HepG2 (cell line): ENCODE measurements around the gene ICAM2. TPM values are rescaled to one million over a fixed set of nuclear protein-coding genes. Genes with fewer than 3 reads are reported as not detected.

ENCODE experiments used
- ATF3 ChIP-seq: sonication (generic); formaldehyde crosslinking; IDR thresholded peaks from 2 replicates; pipeline ENCODE4 v1.4.0; 2020; ENCODE audit warnings: missing genetic modification reagents
- EEA1 ChIP-seq: sonication (generic); formaldehyde crosslinking; IDR thresholded peaks from 2 replicates; pipeline ENCODE4 v1.5.1; 2020; ENCODE audit warnings: mild to moderate bottlenecking, missing genetic modification reagents, borderline replicate concordance
- GFI1 ChIP-seq: sonication (generic); formaldehyde crosslinking; IDR thresholded peaks from 2 replicates; pipeline ENCODE4 v1.5.0; 2020; ENCODE audit warnings: missing genetic modification reagents, mild to moderate bottlenecking, borderline replicate concordance
- HINFP ChIP-seq: sonication (generic); formaldehyde crosslinking; IDR thresholded peaks from 2 replicates; pipeline ENCODE4 v1.4.0; 2020; ENCODE audit warnings: low read depth, mild to moderate bottlenecking, missing genetic modification reagents
- IRF2 ChIP-seq: IDR thresholded peaks from 2 replicates; pipeline ENCODE4 v1.6.1; 2018; ENCODE audit warnings: missing genetic modification reagents, missing compliant biosample characterization
- KLF9 ChIP-seq: IDR thresholded peaks from 2 replicates; pipeline ENCODE4 v1.6.1; 2016; ENCODE audit warnings: low read depth
- MEF2D ChIP-seq: sonication (generic); formaldehyde crosslinking; IDR thresholded peaks from 2 replicates; pipeline ENCODE4 v1.5.1; 2020; ENCODE audit warnings: mild to moderate bottlenecking, missing genetic modification reagents
- MIXL1 ChIP-seq: IDR thresholded peaks from 2 replicates; pipeline ENCODE4 v1.6.1; 2016
- PHB2 ChIP-seq: fragments of 450-650 bp; IDR thresholded peaks from 2 replicates; pipeline ENCODE4 v1.6.1; 2018; ENCODE audit not compliant: partially characterized antibody
- UBTF ChIP-seq: sonication (generic); formaldehyde crosslinking; IDR thresholded peaks from 2 replicates; pipeline ENCODE4 v1.4.0; 2020; ENCODE audit warnings: mild to moderate bottlenecking, missing genetic modification reagents
- ZBTB25 ChIP-seq: IDR thresholded peaks from 2 replicates; pipeline ENCODE4 v1.6.1; 2018; ENCODE audit warnings: missing genetic modification reagents
- ZBTB38 ChIP-seq: sonication (generic); formaldehyde crosslinking; IDR thresholded peaks from 2 replicates; pipeline ENCODE4 v1.5.1; 2020; ENCODE audit warnings: mild to moderate bottlenecking, missing genetic modification reagents
- ZFP36 ChIP-seq: fragments of 150-350 bp; IDR thresholded peaks from 2 replicates; pipeline ENCODE4 v1.6.1; 2018; ENCODE audit warnings: borderline replicate concordance, low read length, low read depth; ENCODE audit not compliant: partially characterized antibody
- ZMYM3 ChIP-seq: sonication (generic); formaldehyde crosslinking; IDR thresholded peaks from 2 replicates; pipeline ENCODE4 v1.5.1; 2020; ENCODE audit warnings: mild to moderate bottlenecking, missing genetic modification reagents
- ZNF253 ChIP-seq: sonication (generic); formaldehyde crosslinking; IDR thresholded peaks from 2 replicates; pipeline ENCODE4 v1.8.0; 2022; ENCODE audit warnings: mild to moderate bottlenecking, missing genetic modification reagents, borderline replicate concordance
- ZNF276 ChIP-seq: sonication (generic); formaldehyde crosslinking; IDR thresholded peaks from 2 replicates; pipeline ENCODE4 v1.4.0; 2020; ENCODE audit warnings: mild to moderate bottlenecking, low read depth, missing genetic modification reagents
- ZNF329 ChIP-seq: sonication (generic); formaldehyde crosslinking; IDR thresholded peaks from 2 replicates; pipeline ENCODE4 v1.9.0; 2021; ENCODE audit warnings: low read depth, mild to moderate bottlenecking, missing genetic modification reagents
- ZNF33B ChIP-seq: sonication (generic); formaldehyde crosslinking; IDR thresholded peaks from 2 replicates; pipeline ENCODE4 v1.5.1; 2020; ENCODE audit warnings: mild to moderate bottlenecking, missing genetic modification reagents
- ZNF563 ChIP-seq: sonication (generic); formaldehyde crosslinking; IDR thresholded peaks from 2 replicates; pipeline ENCODE4 v1.8.0; 2022; ENCODE audit warnings: mild to moderate bottlenecking, moderate library complexity, missing genetic modification reagents
- ZNF619 ChIP-seq: sonication (generic); formaldehyde crosslinking; IDR thresholded peaks from 2 replicates; pipeline ENCODE4 v1.4.0; 2020; ENCODE audit warnings: mild to moderate bottlenecking, missing genetic modification reagents
- ZNF878 ChIP-seq: sonication (generic); formaldehyde crosslinking; IDR thresholded peaks from 2 replicates; pipeline ENCODE4 v1.8.1; 2023; ENCODE audit warnings: mild to moderate bottlenecking, missing genetic modification reagents, moderate library complexity
- ZNF879 ChIP-seq: sonication (generic); formaldehyde crosslinking; IDR thresholded peaks from 2 replicates; pipeline ENCODE4 v1.8.1; 2023; ENCODE audit warnings: missing genetic modification reagents
- polyA plus RNA-seq, 8 experiments: library from polyadenylated mRNA; depleted of rRNA in 3 of 8; stranded (reverse) in 7 of 8; unstranded in 1 of 8; fragments of >200 nt; fragmentation: Illumina TruSeq in 4 of 8; extraction: Trizol in 4 of 8; gene quantifications; 2 replicates each; pipeline versions ENCODE4 v1.2.1 to v1.2.3, GENCODE V29; 2011 to 2016; ENCODE audit warnings: low read depth in 4 of 8, missing spikeins in 1 of 8, mixed read lengths in 1 of 8; ENCODE audit not compliant: insufficient read depth in 1 of 8
- total RNA-seq, 5 experiments: library from RNA; depleted of rRNA; stranded (reverse); fragments of >200 nt; fragmentation: Illumina TruSeq; extraction: Trizol; gene quantifications; 2 replicates each; pipeline ENCODE4 v1.2.3, GENCODE V29; 2016; ENCODE audit warnings: low read depth in 1 of 5

The ICAM2 gene
- total and polyA plus RNA-seq, 2 of the 13 experiments (the other 11 are each of a cell fraction or from before 2014, with no cell fraction given): 10.9 to 20.8 TPM

GRCh38 chr17:63962298-63962744 lies 58.1 kb downstream of the ICAM2 start (continued):
- no peak for TF ChIP-seq ZNF276 (CRISPR knock-in tag)
- no peak for TF ChIP-seq ZNF329 (CRISPR knock-in tag)
- TF ChIP-seq PHB2: no peak
- peak; percentile 27; the same call in 1 of the 2 replicates for TF ChIP-seq UBTF
- TF ChIP-seq ZNF879 (CRISPR knock-in tag): no peak
- 0 out of 2 replicates have a peak, but pooled peaks have one; percentile 55 for TF ChIP-seq IRF2 (CRISPR knock-in tag)
- TF ChIP-seq ZNF253: no peak
- 0 out of 2 replicates have a peak, but pooled peaks have one; percentile 16 for TF ChIP-seq ZBTB38
- no peak for TF ChIP-seq ZNF563
- 0 out of 2 replicates have a peak, but pooled peaks have one; percentile 12 for TF ChIP-seq EEA1 (CRISPR knock-in tag)
- 0 out of 2 replicates have a peak, but pooled peaks have one; percentile 34 for TF ChIP-seq ZNF33B (CRISPR knock-in tag)
- 0 out of 2 replicates have a peak, but pooled peaks have one; percentile 45 for TF ChIP-seq ATF3 (CRISPR knock-in tag)
- TF ChIP-seq HINFP (CRISPR knock-in tag): no peak
- no peak for TF ChIP-seq ZFP36
- TF ChIP-seq MIXL1: no peak
- no peak for TF ChIP-seq KLF9 (CRISPR knock-in tag)
- TF ChIP-seq GFI1 (CRISPR knock-in tag): peak; percentile 99
- TF ChIP-seq ZBTB25 (CRISPR knock-in tag): 0 out of 2 replicates have a peak, but pooled peaks have one; percentile 40
- peak; percentile 13; the same call in 1 of the 2 replicates for TF ChIP-seq ZMYM3 (CRISPR knock-in tag)
- no peak for TF ChIP-seq ZNF619
- no peak for TF ChIP-seq ZNF878
- TF ChIP-seq MEF2D: 0 out of 2 replicates have a peak, but pooled peaks have one; percentile 53
